Osteocyte (in vitro differentiated cells): ENCODE results near the gene DPP10. TPM values are rescaled to one million over a fixed set of nuclear protein-coding genes. Genes with fewer than 3 reads are reported as not detected.

ENCODE experiments used
- DNase-seq: peaks from one replicate; pipeline ENCODE4 v3.0.0; 2021; ENCODE audit warnings: mixed read lengths; ENCODE audit not compliant: unreplicated experiment; ENCODE audit errors: extremely low spot score
- H3K27ac Mint-ChIP-seq: one replicate; pipeline ENCODE4 v1.8.0; 2021; ENCODE audit warnings: mild to moderate bottlenecking, mixed read lengths; ENCODE audit not compliant: unreplicated experiment
- H3K27me3 Mint-ChIP-seq: one replicate; pipeline ENCODE4 v1.8.0; 2021; ENCODE audit warnings: mixed read lengths; ENCODE audit not compliant: unreplicated experiment
- H3K36me3 Mint-ChIP-seq: one replicate; pipeline ENCODE4 v1.8.0; 2021; ENCODE audit warnings: mixed read lengths; ENCODE audit not compliant: unreplicated experiment
- H3K4me1 Mint-ChIP-seq: one replicate; pipeline ENCODE4 v1.8.0; 2021; ENCODE audit warnings: mixed read lengths; ENCODE audit not compliant: unreplicated experiment
- H3K4me3 Mint-ChIP-seq: one replicate; pipeline ENCODE4 v1.8.0; 2021; ENCODE audit warnings: mild to moderate bottlenecking, moderate library complexity, mixed read lengths; ENCODE audit not compliant: unreplicated experiment
- H3K9me3 Mint-ChIP-seq: one replicate; pipeline ENCODE4 v1.8.0; 2021; ENCODE audit warnings: mixed read lengths; ENCODE audit not compliant: unreplicated experiment
- CTCF ChIP-seq: fragments of 200-600 bp; sonication (generic); IDR thresholded peaks from 2 replicates; pipeline ENCODE4 v1.5.0; 2021; ENCODE audit warnings: antibody characterized with exemption, mild to moderate bottlenecking, moderate library complexity
- total RNA-seq: library from RNA; stranded (reverse); gene quantifications from 2 replicates; pipeline ENCODE4 v1.2.1, GENCODE V29; 2021

The DPP10 gene
- total RNA-seq, 1 donor from 2014 or later: not detected

GRCh38 chr2:115214050-115214449 is 771.6 kb downstream of the DPP10 start:
- TF ChIP-seq CTCF: no peak
- H3K27me3 Mint-ChIP-seq: no peaks in the 10 kb centered on the region
- H3K9me3 Mint-ChIP-seq: peaks cover 14% of the 10 kb centered on the region
- H3K36me3 Mint-ChIP-seq: no peaks in the 10 kb centered on the region
- no peak for DNase-seq
- no peak overlapping the region for H3K4me3 Mint-ChIP-seq
- no peaks in the 10 kb centered on the region for H3K4me1 Mint-ChIP-seq
- H3K27ac Mint-ChIP-seq: no peak overlapping the region

GRCh38 chr2:115219296-115219695 is 776.9 kb downstream of the DPP10 start:
- Mint-ChIP-seq H3K36me3 (no peaks in the 10 kb centered on the region), H3K9me3 (peaks cover 13% of the 10 kb centered on the region), H3K27me3 (no peaks in the 10 kb centered on the region), H3K27ac (no peak overlapping the region), H3K4me3 (no peak overlapping the region), H3K4me1 (no peaks in the 10 kb centered on the region)
- no peak for TF ChIP-seq CTCF
- no peak for DNase-seq

- H3K27me3 Mint-ChIP-seq: no peaks in the 10 kb centered on the region
- H3K36me3 Mint-ChIP-seq: no peaks in the 10 kb centered on the region
- H3K9me3 Mint-ChIP-seq: peaks cover 20% of the 10 kb centered on the region
- H3K27ac Mint-ChIP-seq: no peak overlapping the region
- TF ChIP-seq CTCF: no peak
- no peak for DNase-seq
- no peak overlapping the region for H3K4me3 Mint-ChIP-seq
- no peaks in the 10 kb centered on the region for H3K4me1 Mint-ChIP-seq
Observed at GRCh38 chr2:115234186-115234585, 791.7 kb downstream of the DPP10 start.

DNA sequence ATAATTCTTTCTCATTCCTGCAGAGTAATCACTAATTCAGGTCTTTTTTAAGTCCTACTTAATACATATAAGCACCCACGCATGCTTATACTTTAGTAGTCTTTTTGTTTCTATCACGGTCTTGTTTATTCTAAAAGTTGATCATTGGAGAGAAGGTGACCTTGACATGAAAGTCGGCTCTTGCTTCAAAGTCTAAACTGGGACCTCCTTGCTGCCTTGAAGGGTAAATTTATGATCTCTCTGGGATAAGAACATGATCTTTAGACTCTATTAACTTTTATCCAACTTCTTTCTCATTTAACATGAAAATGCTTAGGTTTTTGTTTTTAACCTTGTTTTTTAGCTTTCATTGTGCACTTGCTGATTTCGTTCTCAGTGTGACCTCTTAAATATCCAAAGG is 792.3 kb downstream of the DPP10 start:
- Mint-ChIP-seq H3K27ac (no peak overlapping the region), H3K4me3 (no peak overlapping the region), H3K4me1 (no peaks in the 10 kb centered on the region), H3K9me3 (peaks cover 23% of the 10 kb centered on the region), H3K36me3 (no peaks in the 10 kb centered on the region), H3K27me3 (no peaks in the 10 kb centered on the region)
- DNase-seq: no peak
- no peak for TF ChIP-seq CTCF

GRCh38 chr2:115248066-115248465 is 805.6 kb downstream of the DPP10 start:
- H3K4me1 Mint-ChIP-seq: no peaks in the 10 kb centered on the region
- no peak for TF ChIP-seq CTCF

More at GRCh38 chr2:115248066-115248465, 805.6 kb downstream of the DPP10 start:
- Mint-ChIP-seq H3K27me3 (no peaks in the 10 kb centered on the region), H3K9me3 (peaks cover 17% of the 10 kb centered on the region), H3K27ac (no peak overlapping the region), H3K36me3 (no peaks in the 10 kb centered on the region), H3K4me3 (no peak overlapping the region)
- DNase-seq: no peak
